Body of pancreas (tissue), 4 donors: Measurements from ENCODE around the gene HPSE2.

ENCODE experiments used
- CTCF ChIP-seq, 7 experiments: fragments of 450-650 bp in 4 of 7; fragments of 200-600 bp in 3 of 7; sonication (generic) in 3 of 7; IDR thresholded peaks; one replicate each; pipeline ENCODE4 v1.5.1; 2016 to 2019; ENCODE audit warnings: antibody characterized with exemption in 7 of 7
- POLR2A ChIP-seq, 3 donors: fragments of 450-650 bp; IDR thresholded peaks; one replicate each; pipeline ENCODE4 v1.6.1; 2016; ENCODE audit warnings: antibody characterized with exemption in 3 of 3, mild to moderate bottlenecking in 2 of 3

DNA sequence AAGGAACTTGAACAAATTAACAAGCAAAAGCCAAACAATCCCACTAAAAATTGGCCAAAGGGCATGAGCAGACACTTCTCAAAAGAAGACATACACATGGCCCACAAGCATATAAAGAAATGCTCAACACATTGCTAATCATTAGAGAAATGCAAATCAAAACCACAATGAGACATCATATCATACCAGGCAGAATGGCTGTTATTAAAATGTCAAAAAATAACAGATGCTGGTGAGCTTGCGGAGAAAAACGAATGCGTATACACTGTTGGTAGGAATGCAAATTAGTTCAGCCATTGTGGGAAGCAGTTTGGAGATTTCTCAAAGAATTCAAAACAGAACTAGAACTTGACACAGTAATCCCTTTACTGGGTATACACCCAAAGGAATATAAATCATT, 477.2 kb downstream of the HPSE2 start:
- TF ChIP-seq POLR2A (IDR thresholded peaks at IDR 0.05) (no peak), CTCF (IDR thresholded peaks at IDR 0.05) (no peak)
